ENCODE measurements around the gene SEC14L5.
"Not testable (repeated sequence)": the region's sequence is repeated elsewhere in the genome, so short reads cannot be mapped to it uniquely, and the experiment has no call there.

The SEC14L5 gene

GRCh38 chr16:5042574-5043171 lies 84.5 kb downstream of the SEC14L5 start:
- DNase-seq, result no peak

DNA sequence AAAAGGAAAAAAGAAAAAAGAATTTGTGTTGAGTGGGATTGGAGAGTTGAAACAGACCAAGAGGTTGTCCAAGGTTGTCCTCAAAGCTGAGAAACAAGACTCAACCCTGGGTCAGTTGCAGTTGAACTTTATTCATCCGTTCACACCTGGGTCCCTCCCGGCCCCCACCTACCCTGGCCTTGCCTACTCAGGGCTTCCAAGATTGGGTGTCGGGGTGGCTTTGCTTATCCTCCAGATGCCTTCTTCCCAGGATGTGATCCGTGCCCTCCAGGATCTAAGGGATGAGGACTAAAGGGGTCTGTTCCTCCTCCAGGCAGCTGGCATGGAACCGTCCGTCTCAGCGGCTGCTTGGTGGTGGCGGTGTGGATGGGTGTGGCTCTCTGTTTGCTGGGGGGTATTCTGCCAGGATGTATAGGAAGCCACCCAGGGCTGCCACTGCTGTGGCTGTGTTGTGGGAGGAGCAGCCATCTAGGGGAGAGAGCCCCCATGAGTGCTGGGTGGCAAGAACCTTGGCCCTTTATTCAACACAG lies 85.9 kb downstream of the SEC14L5 start:
- no peak for DNase-seq

- DNase-seq, result not testable (repeated sequence)
Measured at GRCh38 chr16:5044581-5044980, 86.5 kb downstream of the SEC14L5 start.

DNA sequence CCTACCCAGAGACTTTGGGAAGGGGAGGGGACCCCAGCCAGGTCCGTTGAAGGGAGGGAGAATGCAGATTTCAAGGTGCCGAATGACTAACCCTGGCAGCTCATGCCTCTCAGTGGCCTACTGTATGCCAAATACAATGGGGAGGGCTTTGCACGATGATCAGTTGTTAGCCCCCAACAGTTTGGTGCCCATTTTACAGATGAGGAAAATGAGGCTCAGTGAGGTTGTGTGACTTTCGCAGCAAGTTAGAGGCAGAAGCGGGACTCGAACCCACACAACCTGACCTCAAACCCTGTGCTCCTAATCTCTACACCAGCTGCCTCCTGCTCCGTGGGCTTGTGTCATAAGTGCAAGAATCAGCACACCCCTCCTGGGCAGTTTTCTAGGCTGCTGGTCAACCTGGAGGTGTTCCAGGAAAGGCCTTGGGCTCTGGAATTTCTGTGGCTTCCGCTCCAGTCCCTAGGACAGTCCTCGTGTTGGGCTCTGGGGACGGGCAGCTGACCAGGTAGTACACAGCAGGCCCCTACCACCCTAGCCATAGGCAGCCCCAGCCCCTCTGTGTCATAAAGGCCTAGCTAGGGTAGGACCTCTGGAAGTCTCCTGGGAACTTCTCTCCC lies 87.5 kb downstream of the SEC14L5 start:
- no peak for DNase-seq

- DNase-seq, result no peak
Measured at GRCh38 chr16:5046914-5047313, 88.8 kb downstream of the SEC14L5 start.

- DNase-seq, result no peak
Measured at GRCh38 chr16:5054876-5055865, 97.0 kb downstream of the SEC14L5 start.

DNA sequence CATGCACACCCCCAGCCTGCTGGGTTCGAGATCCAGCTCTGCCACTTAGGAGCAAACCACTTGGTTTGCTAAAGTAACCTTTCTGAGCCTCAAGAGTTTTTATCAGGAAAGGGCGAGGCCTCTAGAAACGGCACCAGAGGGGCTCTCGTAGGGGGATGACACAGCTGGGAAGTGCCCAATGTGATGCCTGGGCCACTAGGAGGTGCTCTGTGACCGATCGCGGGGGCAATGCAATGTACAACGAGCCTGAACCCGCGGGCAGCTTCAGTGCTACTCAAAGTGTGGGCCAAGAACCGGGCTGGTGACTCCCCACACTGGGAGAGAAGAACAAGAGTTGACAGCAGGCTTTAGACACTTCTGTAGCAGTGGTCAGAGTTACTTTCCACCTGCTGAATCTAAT lies 98.2 kb downstream of the SEC14L5 start:
- DNase-seq, result peak; percentile 73

GRCh38 chr16:5058476-5058875 lies 100.3 kb downstream of the SEC14L5 start:
- DNase-seq, result no peak

DNA sequence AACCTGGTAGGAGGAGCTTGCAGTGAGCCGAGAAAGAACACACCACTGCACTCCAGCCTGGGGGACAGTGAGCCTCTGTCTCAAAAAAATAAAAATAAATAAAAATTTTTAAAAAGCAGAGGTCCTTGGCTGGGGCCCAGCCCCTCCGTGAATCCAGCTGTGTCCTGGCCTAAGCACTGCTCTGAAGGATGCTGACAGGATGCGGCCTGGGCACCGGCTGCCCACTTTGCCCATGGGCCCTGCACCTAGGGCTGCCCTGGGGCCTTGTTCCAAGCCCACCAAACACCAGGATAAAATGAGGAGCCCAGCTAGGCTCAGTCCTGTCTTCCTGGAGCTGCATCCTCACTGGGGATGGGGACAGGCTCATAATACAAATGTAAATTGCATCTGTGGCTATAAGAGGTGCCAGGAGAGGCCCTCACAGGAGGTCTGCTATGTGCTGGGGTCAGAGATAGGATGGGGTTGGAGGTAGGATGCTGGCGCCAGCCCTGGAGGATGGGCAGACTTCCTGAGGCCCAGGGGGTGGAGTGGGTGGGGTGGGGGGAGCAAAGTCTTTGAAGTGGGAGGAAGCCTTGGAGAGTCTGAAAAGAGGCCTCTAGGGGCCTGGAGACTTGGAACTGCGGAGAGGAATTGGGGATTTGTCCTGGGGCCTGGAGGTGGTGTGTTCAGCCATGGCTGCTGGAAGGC lies 101.4 kb downstream of the SEC14L5 start:
- no peak for DNase-seq

- DNase-seq, result no peak
Measured at GRCh38 chr16:5060073-5060641, 102.0 kb downstream of the SEC14L5 start.

GRCh38 chr16:5062051-5062450 lies 103.9 kb downstream of the SEC14L5 start:
- no peak for DNase-seq

DNA sequence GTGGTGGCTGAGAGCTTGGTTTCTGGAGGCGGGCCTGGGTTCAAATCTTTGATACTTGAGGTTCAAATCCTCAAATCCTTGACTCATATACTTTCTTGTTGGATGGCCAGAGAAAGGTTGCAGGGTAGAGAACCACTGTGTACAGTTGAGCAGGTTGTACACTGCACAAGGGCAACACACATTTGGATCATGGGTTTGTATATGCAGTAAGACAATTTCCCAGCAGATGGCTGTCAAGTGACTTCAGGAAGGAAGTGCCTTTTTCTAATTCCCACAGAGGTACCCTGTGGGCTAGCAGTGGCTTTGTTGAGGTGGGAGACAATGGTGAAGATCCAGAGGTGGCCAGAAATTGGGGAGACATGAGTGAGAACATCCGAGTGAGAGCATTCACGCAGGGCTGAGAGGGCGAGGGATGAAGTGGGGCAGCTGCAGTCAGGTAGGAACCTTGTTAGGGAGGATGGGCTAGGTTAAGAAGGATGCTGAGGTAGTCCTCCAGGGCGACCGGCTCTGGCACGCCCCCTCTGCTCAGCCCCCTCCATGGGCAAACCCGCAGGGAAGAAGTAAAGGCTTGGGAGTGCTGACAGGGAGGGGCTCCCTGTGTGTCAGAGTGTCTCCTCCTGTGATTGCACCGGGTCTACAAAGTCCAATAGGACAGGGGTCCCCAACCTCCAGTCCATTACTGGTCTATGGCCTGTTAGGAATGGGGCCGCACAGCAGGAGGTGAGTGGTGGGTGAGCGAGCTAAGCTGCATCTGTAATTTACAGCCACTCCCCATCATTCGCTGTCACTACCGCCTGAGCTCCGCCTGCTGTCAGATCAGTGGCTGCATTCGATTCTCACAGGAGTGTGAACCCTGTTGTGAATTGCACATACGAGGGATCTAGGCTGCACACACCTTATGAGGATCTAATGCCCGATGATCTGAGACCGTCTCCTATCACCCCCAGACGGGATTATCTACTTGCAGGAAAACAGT lies 104.9 kb downstream of the SEC14L5 start:
- no peak for DNase-seq

DNA sequence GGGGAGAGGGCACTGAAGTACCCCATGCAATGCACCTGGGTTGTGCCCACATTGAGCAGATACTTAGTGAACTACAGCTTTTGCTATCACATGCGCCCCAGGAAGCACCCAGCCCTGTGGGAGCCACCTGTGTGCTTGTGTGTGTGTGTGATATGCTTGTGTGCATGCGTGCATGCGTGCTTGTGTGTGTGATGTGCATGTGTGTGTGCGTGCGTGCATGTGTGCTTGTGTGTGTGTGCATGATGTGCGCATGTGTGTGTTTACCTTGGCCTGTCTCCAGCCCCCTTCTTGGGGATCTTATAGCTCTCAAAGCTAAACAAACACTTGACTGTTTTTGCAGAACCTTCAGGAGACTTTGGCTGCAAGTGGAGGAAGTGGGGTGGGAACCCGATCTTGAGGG lies 106.8 kb downstream of the SEC14L5 start:
- DNase-seq, result no peak

DNA sequence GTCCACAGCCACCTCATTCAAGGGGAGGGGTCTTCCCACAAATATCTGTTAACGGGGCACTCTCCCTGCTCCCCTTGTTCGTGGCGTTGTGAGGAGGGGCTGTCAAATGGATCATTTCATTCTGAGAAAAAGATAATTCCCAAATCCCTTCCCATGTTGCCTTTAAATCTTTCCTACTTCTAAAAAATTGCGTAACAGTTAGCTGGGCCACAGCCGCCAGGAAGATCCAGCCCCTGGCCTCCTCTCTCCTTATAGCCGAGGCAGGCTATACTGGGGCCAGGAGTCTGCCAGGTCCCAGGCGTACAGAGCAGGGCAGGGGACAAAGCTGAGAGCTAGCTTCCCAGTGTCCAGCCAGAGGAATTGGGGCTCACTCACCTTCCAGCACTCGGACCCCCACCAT lies 107.2 kb downstream of the SEC14L5 start:
- no peak for DNase-seq

GRCh38 chr16:5065813-5066212 lies 107.7 kb downstream of the SEC14L5 start, which contains the start of gene C16orf89:
Gene C16orf89 (minus strand): TSS chr16:5065956. CDS start chr16:5065908, 48 bp downstream.
- DNase-seq, result no peak

DNA sequence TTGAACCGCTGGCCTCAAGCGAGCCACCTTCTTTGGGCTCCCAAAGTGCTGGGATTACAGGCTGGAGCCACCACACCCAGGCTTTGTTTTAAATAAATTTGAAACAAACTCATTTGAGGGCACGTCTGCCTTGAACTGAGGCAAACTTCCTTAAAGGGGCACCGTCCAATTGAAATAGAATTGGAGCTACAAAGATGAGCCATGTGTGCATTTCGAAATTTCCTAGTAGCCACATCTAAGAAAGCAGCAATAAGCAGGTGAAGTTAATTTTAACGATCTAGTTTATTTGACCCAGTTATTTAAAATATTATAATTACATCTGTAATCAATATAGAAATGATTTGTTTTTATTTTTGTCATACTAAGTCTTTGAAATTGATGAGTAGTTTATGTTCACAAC lies 108.4 kb downstream of the SEC14L5 start:
- no peak for DNase-seq
